ENCODE data around the gene THNSL1. TPM values are rescaled to one million over a fixed set of nuclear protein-coding genes. Genes with fewer than 3 reads are reported as not detected.

THNSL1 gene
- total RNA-seq, 4 donors from 2014 or later: 5.8 to 10.1 (median 8.2) TPM

- no peak for DNase-seq
- Histone ChIP-seq H3K36me3 (no peaks in the 10 kb centered on the region), H3K4me3 (replicated peaks in 1 of 3) (no peak overlapping the region), H3K27me3 (no peaks in the 10 kb centered on the region), H3K27ac (no peak overlapping the region), H3K4me1 (peaks cover 0 to 3% of the 10 kb centered on the region in 2 donors), H3K9me3 (no peaks in the 10 kb centered on the region)
- 96 to 100% methylated on average over 1 of the region's 1 CpG for WGBS, 2 donors
- TF ChIP-seq POLR2A (IDR thresholded peaks at IDR 0.05): no peak
- intact Hi-C loops (cut with DNase I): loop anchor here (10.0 kb wide), 1 partner anchor 46 kb away; no protein-coding TSS in a partner anchor
Observed at GRCh38 chr10:25028711-25029110, 12.3 kb downstream of the THNSL1 start.

GRCh38 chr10:25029519-25029918 lies 13.1 kb downstream of the THNSL1 start:
- no peak overlapping the region for H3K4me3 ChIP-seq (replicated peaks in 1 of 3)
- no peak overlapping the region for H3K27ac ChIP-seq
- DNase-seq: no peak
- H3K4me1 ChIP-seq: no peaks in the 10 kb centered on the region
- H3K9me3 ChIP-seq: no peaks in the 10 kb centered on the region
- no peaks in the 10 kb centered on the region for H3K27me3 ChIP-seq
- TF ChIP-seq POLR2A (IDR thresholded peaks at IDR 0.05) (no peak), CTCF (IDR thresholded peaks at IDR 0.05) (no peak)
- H3K36me3 ChIP-seq: no peaks in the 10 kb centered on the region
- intact Hi-C loops (cut with DNase I): loop anchor here (10.0 kb wide), 1 partner anchor 45 kb away; no protein-coding TSS in a partner anchor
- 92 to 94% methylated on average over 2 of the region's 2 CpGs for WGBS, 2 donors

GRCh38 chr10:25036381-25036780 lies 20.0 kb downstream of the THNSL1 start:
- Histone ChIP-seq H3K4me3 (replicated peaks in 1 of 3) (no peak overlapping the region), H3K36me3 (no peaks in the 10 kb centered on the region), H3K27me3 (no peaks in the 10 kb centered on the region), H3K9me3 (no peaks in the 10 kb centered on the region), H3K27ac (peak overlapping the region in 1 of 3 donors; percentile 42), H3K4me1 (peaks cover 9 to 17% of the 10 kb centered on the region in 2 donors)
- TF ChIP-seq POLR2A (IDR thresholded peaks at IDR 0.05) (no peak), CTCF (IDR thresholded peaks at IDR 0.05) (no peak)
- intact Hi-C loops (cut with DNase I): no loop called here
- WGBS, 2 donors: 23 to 31% methylated on average over 3 of the region's 3 CpGs
- DNase-seq: peak in 1 of 2 donors; percentile 7

GRCh38 chr10:25038325-25038724 lies 21.9 kb downstream of the THNSL1 start:
- no peaks in the 10 kb centered on the region for H3K36me3 ChIP-seq
- no peaks in the 10 kb centered on the region for H3K9me3 ChIP-seq
- no peak overlapping the region for H3K27ac ChIP-seq
- no peaks in the 10 kb centered on the region for H3K27me3 ChIP-seq
- H3K4me1 ChIP-seq: peaks cover 9 to 17% of the 10 kb centered on the region in 2 donors
- no peak for DNase-seq
- intact Hi-C loops (cut with DNase I): no loop called here
- no peak for TF ChIP-seq CTCF (IDR thresholded peaks at IDR 0.05)
- no peak for TF ChIP-seq POLR2A (IDR thresholded peaks at IDR 0.05)
- 82 to 83% methylated on average over 2 of the region's 2 CpGs for whole genome bisulfite sequencing, 2 donors
- H3K4me3 ChIP-seq (replicated peaks in 1 of 3): no peak overlapping the region

DNA sequence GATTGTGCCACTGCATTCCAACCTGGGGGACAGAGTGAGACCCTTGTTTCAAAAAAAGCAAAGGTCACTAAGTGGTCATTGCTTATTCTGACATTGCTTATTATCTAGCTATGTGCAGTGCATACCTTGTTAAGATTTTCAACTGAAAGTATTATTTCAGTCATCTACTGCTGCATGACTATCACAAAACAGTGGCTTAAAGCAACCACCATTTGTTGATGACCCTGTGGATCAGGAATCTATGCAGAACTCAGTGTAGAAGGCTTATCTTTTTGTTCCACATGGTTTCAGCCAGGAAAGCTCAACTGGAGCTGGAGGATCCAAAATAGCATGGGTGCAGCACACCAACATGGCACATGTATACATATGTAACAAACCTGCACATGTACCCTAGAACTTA lies 23.1 kb downstream of the THNSL1 start:
- Histone ChIP-seq H3K27ac (no peak overlapping the region), H3K36me3 (no peaks in the 10 kb centered on the region), H3K27me3 (no peaks in the 10 kb centered on the region), H3K9me3 (no peaks in the 10 kb centered on the region), H3K4me1 (peaks cover 9 to 17% of the 10 kb centered on the region in 2 donors), H3K4me3 (replicated peaks in 1 of 3) (no peak overlapping the region)
- intact Hi-C loops (cut with DNase I): no loop called here
- DNase-seq: no peak
- TF ChIP-seq POLR2A (IDR thresholded peaks at IDR 0.05) (no peak), CTCF (IDR thresholded peaks at IDR 0.05) (no peak)

- Histone ChIP-seq H3K27me3 (no peaks in the 10 kb centered on the region), H3K36me3 (no peaks in the 10 kb centered on the region), H3K4me3 (replicated peaks in 1 of 3) (no peak overlapping the region), H3K9me3 (no peaks in the 10 kb centered on the region), H3K4me1 (no peaks in the 10 kb centered on the region), H3K27ac (no peak overlapping the region)
- DNase-seq: no peak
- intact Hi-C loops (cut with DNase I): no loop called here
- 65 to 94% methylated on average over 1 of the region's 1 CpG for WGBS, 2 donors
- TF ChIP-seq POLR2A (IDR thresholded peaks at IDR 0.05) (no peak), CTCF (IDR thresholded peaks at IDR 0.05) (no peak)
Observed at GRCh38 chr10:25046641-25047040, 30.2 kb downstream of the THNSL1 start.
